NCI-H526 treated with DMSO at 0.1 percent for 48 hours (cell line): ENCODE data around the gene ATP11B.

Experiments
- DNase-seq: peaks from one replicate; lab custom pipeline; 2025; lab: John Stamatoyannopoulos, UW

ATP11B gene

DNA sequence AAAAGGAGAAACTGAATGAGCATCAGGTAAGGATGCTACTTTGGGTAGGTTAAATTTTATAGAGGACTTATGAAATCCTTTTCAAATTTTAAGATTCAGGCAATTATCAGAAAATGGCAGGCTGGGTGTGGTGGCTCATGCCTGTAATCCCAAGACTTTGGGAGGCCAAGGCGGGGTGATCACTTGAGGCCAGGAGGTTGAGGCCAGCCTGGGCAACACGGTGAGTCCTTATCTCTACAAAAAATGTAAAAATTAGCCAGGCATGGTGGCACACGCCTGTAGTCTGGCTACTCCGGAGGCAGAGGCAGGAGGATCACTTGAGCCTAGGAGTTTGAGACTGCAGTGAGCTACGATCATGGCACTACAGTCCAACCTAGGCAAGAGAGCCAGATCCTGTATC lies 163.9 kb downstream of the ATP11B start:
- no peak for DNase-seq

DNA sequence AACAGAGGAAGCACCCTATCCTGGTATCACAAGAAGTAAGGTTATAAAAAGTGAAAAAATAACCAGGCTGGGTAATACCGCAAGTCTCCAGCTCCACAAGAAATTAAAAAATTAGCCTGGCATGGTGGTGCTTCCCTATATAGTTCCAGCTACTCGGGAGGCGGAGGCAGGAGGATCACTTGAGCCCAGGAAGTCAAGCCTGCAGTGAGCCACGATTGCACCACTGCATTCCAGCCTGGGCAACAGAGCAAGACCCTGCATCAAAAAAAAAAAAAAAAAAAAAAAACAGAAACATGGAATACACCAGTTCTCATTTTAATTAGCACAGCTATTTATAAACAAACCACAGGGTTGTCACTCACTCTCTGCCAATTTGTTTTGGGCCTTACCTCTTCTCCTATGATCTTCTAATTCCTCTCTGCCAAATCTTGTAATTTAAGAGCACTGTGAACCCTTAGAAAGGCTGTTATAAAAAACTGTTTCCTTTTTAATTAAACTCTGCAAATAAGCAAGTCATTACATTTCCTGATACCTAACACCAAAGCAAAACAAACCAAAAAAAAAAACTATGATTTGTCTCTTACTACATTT lies 164.5 kb downstream of the ATP11B start:
- DNase-seq, result no peak

DNA sequence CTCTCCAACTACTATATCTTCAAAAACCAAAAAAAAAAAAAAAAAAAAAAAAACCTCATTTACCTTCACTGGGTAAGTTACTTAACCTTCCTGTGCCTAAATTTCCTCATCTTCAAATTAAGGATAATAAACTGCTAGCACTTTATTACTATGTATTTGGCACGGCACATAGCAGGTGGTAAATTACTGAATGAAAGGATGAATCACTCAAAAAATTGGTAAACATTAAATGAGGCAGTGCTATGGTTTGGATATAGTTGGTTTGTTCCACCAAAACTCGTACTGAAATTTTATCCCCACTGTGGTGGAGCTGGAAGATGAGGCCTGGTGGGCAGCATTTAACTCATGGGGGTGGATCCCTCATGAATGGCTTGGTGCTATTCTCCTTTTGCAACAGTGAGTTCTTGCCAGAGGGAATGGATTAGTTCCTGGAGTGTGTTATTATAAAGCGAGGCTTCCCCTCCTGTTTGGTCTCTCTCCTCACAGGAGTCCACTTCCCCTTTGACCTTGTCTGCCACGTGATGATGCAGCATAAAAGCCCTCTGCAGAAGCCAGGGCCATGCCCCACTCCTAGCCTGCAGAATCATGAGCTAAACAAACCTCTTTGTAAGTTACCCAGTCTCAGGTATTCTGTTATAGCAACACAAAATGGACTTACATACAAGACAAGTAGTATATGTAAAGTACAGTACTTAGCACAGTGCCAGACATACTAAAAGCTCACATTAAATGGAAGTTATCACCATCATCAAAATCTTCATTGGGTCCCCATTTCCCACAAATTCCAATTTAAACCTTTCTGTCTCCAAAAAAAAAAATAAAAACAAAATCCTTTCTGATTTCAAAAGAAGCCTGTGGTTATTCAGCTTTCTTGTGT lies 166.4 kb downstream of the ATP11B start:
- DNase-seq, result no peak

DNA sequence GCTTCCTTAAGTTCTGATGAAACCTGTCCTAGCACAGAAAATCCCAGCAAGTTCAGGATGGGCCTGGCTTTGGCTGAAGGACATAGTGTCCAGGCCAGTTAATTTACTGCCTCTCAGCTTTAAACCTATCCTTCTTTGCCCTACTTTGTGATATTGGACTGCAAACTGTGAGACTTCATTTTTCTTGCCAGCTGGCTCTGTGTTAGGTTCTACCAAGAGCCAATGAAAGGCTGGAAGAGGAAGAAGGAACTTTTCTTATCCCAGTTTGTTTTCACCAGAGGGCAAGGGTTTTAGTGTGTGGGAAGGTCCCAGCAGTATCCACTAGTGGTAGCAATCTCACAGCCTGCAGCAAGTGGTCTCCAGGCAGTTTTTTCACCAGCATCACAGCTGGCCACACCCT lies 168.9 kb downstream of the ATP11B start:
- no peak for DNase-seq

DNA sequence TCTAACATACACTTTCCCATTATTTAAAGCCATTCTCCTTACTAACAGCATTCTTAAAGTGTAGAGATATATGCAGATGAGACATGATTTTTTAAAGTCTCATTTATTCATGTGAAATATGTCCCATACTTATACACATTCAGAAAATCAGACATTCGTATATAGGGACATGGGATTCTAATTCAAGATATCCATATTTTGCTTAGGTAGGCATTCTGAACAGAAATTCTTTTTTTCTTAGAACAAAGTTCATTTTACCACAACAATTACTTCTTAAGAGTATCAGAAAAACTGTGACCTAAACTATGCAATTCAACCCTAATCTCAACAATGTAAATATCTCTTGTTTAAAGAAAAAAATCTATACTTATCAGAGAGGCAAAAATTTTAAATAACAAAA lies 170.9 kb downstream of the ATP11B start:
- DNase-seq, result no peak

DNA sequence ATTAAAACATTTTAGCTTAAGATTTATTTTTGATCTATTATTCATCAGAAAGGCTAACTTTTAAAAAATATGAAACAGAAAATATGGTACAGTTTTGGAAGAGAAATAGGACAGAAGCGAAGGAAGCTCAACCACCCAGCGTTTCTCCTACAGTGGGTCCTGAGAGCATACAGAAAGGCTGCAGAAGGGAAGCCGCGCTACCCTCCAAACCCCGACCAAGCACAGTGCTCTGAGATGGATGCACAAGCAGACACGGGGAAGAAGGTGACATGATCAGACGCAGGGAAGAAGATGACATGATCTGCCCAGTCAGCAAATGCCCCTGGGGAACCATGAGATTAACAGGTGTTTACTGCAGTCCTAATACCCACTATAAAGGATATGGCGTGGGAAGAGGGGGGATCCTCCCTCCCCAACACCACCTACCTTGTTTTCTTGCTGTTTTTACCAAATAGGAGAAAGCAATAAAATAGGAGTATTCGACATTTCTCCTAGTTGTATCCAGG lies 172.6 kb downstream of the ATP11B start:
- DNase-seq, result no peak

DNA sequence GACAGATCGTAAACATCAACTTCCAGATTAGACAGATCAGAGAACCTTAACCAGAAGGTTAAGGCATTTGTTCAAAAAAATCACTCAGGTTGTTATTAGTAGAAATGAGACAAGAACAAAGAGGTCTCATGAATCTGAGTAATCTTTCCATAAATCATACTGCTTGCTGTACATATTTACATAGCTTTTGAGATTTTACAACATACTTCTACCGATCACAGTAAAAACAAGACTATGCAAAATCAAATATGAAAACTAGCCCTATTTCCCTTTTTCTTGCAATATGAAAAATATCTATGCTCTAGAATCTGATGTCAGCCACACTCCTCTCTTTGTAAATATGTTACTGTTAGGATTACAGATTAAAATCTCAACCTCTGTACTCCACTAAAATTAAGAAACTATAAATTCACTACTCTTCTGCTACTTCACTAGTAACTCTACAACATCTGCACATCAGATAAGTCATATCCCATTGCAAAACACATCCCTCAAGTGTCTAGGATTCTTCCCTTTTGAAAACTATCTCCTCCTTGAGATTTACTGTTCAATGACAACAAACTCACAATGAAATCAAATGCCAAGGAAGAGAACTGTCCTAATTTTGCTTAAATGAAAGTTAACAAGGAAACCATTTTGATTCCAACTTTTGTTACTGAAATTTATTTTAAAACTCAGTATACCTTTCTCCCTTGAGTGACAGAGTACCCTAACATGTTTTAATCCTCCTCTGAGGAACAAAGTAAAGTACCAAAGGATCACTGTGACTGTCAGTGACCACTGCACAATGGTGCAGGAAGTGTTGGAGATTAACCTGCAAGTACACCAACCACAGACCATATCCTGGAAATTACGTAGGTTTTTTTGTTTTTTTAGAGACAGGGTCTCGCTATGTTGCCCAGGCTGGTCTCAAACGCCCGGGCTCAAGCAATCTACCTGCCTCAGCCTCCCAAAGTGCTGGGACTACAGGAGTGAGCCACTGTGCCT lies 174.2 kb downstream of the ATP11B start:
- DNase-seq, result no peak

DNA sequence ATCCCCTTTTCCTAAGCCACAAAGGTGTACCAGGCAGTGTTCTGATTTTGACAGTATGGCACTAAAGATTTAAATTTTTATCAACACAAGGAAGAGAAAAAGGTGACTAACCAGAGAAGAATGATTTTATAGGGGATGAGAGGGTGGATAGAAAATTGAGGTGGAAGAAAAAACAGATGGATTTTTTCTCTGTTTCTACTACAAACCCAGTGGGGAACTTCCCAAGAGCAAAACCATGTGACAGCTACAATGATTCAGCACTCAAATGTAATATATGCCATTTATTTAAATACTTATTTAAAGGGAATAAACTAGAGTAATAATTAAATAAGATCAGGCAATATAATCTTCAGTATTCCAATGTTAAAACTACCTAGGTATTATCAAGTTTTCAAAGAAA lies 176.0 kb downstream of the ATP11B start:
- DNase-seq, result no peak

DNA sequence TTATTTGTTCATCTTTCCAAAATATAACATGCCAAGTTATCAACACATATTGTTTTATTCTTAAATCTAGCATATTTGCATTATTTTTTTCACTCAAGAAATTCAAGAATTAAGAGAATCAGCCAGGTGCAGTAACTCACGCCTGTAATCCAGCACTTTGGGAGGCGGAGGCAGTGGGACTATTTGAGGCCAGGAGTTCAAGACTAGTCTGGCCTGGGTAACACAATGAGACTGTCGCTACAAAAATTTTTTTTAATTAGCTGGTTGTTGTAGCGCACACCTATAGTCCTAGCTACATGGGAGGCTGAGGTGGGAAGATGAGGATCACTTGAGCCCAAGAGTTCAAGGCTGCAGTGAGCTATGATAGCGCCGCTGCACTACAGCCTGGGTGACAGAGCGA lies 176.5 kb downstream of the ATP11B start:
- DNase-seq, result no peak

DNA sequence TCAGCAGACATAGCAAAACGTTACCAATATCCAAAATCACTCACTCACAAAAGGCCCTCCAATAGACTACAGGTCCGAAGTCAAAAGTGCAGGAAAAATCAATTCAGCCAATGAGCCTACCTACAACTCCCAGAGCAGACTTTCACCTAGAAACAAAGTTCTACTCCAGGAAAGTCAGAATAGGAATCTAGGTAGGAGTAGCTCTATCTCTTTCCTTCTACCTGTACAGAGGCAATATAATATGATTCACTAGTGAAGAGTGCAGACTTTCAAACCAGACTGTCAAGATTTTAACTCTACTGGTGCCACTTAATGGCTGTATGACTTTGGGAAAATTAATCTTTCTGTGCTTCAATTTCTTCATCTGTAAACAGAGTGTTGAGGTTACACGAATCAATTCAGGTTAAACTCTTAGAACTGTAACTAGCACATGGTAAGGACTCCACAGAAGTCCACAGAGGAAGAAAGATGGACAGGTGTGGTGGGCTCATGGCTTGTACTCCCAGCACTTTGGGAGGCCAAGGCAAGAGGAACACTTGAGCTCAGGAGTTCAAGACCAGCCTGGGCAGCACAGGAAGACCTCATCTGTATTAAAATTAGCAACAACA lies 177.6 kb downstream of the ATP11B start:
- DNase-seq, result no peak
